Measurements from ENCODE around the gene ADARB2. TPM values are rescaled to one million over a fixed set of nuclear protein-coding genes. Genes with fewer than 3 reads are reported as not detected.

ADARB2 gene
- total RNA-seq, 1 experiment from 2014 or later, result not detected

DNA sequence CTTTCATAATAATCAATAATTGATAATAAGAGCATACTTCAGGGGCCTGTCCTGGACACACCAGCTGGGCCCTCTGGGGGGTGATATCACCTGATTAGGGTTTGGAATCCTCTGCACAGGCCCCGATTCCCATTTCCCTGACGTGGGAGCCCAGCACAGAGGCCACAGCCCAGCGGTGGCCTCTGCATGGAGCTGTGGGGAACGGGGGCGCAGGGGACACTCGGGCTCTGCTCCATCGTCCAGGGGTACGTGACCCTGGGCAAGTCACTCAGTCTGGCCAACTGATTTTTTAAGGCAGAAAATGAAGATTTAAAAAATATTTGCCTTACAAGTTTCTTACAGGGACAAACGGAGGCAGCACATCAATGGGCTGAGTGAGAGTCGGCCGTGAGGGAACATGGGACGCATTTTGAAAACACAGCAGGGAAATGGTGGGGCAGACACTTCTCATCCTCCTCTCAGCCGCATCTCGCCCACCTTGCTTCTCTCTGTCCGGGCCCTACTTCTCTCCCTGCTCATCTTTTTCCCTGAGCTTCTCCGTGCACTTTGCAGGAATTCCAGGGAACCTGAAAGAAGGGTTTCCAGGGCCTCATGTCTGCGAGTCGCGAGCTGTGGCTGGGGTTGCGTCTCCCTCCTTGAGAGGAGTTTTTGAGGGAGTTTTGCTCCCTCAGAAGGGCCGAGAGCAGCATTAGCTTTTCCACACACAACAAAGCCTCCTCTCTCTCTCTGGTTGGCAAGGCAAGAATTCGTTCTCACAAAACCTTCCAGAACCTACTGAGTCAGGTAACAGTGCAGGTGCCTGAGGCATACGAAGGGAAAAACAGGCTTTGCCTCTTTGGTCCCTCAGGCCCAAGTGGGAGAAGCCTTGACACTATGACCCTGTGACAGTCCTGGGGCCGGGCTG, 369.1 kb downstream of the ADARB2 start:
- Mint-ChIP-seq H3K4me3 (ENCODE audit: low read depth, unreplicated experiment) (no peak overlapping the region), H3K9me3 (ENCODE audit: low read depth, unreplicated experiment) (no peaks in the 10 kb centered on the region), H3K4me1 (ENCODE audit: low read depth, unreplicated experiment) (no peaks in the 10 kb centered on the region), H3K36me3 (ENCODE audit: insufficient read depth, unreplicated experiment) (no peaks in the 10 kb centered on the region), H3K27ac (ENCODE audit: unreplicated experiment) (no peak overlapping the region), H3K27me3 (ENCODE audit: unreplicated experiment) (peaks cover 61% of the 10 kb centered on the region)
- BruUV-seq (replicated peaks), result no TSS peak
- intact Hi-C loops (cut with micrococcal nuclease; ENCODE audit: unreplicated experiment), result no loop called here
- TF ChIP-seq, protein P1, sequence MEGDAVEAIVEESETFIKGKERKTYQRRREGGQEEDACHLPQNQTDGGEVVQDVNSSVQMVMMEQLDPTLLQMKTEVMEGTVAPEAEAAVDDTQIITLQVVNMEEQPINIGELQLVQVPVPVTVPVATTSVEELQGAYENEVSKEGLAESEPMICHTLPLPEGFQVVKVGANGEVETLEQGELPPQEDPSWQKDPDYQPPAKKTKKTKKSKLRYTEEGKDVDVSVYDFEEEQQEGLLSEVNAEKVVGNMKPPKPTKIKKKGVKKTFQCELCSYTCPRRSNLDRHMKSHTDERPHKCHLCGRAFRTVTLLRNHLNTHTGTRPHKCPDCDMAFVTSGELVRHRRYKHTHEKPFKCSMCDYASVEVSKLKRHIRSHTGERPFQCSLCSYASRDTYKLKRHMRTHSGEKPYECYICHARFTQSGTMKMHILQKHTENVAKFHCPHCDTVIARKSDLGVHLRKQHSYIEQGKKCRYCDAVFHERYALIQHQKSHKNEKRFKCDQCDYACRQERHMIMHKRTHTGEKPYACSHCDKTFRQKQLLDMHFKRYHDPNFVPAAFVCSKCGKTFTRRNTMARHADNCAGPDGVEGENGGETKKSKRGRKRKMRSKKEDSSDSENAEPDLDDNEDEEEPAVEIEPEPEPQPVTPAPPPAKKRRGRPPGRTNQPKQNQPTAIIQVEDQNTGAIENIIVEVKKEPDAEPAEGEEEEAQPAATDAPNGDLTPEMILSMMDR (IDR thresholded peaks at IDR 0.05; ENCODE audit: unreplicated experiment), result no peak
- CTCF ChIA-PET, result interaction anchor here (0.5 to 1.2 kb wide), 3 partner anchors 258 to 1485 kb away, joined by 3 to 5 read pairs (median 3); no protein-coding TSS in a partner anchor
- no peak for DNase-seq

DNA sequence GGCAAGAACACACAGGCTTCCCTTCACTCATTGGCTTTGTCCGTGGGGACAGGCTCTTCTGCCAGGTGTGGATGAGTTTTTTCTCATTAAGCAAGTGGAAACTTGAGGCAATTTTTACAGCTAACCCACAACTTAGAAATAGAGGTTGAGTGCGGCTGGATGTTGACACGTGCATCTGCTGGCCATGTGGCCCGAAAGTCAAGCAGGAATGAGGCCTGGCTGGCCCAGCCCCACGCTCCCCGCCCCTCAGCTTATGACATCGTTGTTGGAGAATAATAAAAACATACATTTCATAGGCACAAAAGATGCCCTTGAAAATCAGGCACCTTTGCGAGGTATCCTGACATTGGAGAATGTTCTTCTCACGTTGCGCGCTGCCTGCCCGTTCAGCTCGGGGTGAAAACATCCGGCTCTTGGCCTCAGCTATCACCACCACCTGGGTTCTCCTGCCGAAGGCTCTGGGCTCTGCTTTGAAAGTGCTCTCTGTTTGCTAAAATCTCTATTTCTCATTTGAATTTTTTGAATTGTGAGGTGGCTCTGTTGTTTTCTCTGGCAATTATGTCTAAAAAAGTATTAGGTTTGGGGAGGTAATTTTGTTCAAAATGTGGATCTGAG, 370.4 kb downstream of the ADARB2 start:
- no TSS peak for BruUV-seq (replicated peaks)

GRCh38 chr10:1366322-1366691, 371.0 kb downstream of the ADARB2 start:
- Mint-ChIP-seq H3K4me3 (ENCODE audit: low read depth, unreplicated experiment) (no peak overlapping the region), H3K27me3 (ENCODE audit: unreplicated experiment) (peaks cover 47% of the 10 kb centered on the region), H3K9me3 (ENCODE audit: low read depth, unreplicated experiment) (no peaks in the 10 kb centered on the region), H3K27ac (ENCODE audit: unreplicated experiment) (no peak overlapping the region), H3K36me3 (ENCODE audit: insufficient read depth, unreplicated experiment) (no peaks in the 10 kb centered on the region), H3K4me1 (ENCODE audit: low read depth, unreplicated experiment) (no peaks in the 10 kb centered on the region)
- CTCF ChIA-PET, result no interaction called here
- TF ChIP-seq, protein P1 (IDR thresholded peaks at IDR 0.05; ENCODE audit: unreplicated experiment), result no peak
- intact Hi-C loops (cut with micrococcal nuclease; ENCODE audit: unreplicated experiment), result no loop called here
- no TSS peak for BruUV-seq (replicated peaks)
- DNase-seq, result no peak

More for the DNA sequence above, 370.4 kb downstream of the ADARB2 start:
- Mint-ChIP-seq H3K27me3 (ENCODE audit: unreplicated experiment) (peaks cover 53% of the 10 kb centered on the region), H3K27ac (ENCODE audit: unreplicated experiment) (no peak overlapping the region), H3K4me1 (ENCODE audit: low read depth, unreplicated experiment) (no peaks in the 10 kb centered on the region), H3K9me3 (ENCODE audit: low read depth, unreplicated experiment) (no peaks in the 10 kb centered on the region), H3K4me3 (ENCODE audit: low read depth, unreplicated experiment) (no peak overlapping the region), H3K36me3 (ENCODE audit: insufficient read depth, unreplicated experiment) (no peaks in the 10 kb centered on the region)
- no peak for DNase-seq
- TF ChIP-seq, protein P1 (IDR thresholded peaks at IDR 0.05; ENCODE audit: unreplicated experiment), result no peak
- CTCF ChIA-PET, result no interaction called here
- intact Hi-C loops (cut with micrococcal nuclease; ENCODE audit: unreplicated experiment), result no loop called here

GRCh38 chr10:1365540-1366321, 371.6 kb downstream of the ADARB2 start:
- Mint-ChIP-seq H3K27ac (ENCODE audit: unreplicated experiment) (no peak overlapping the region), H3K4me1 (ENCODE audit: low read depth, unreplicated experiment) (no peaks in the 10 kb centered on the region), H3K4me3 (ENCODE audit: low read depth, unreplicated experiment) (no peak overlapping the region), H3K36me3 (ENCODE audit: insufficient read depth, unreplicated experiment) (no peaks in the 10 kb centered on the region), H3K9me3 (ENCODE audit: low read depth, unreplicated experiment) (no peaks in the 10 kb centered on the region), H3K27me3 (ENCODE audit: unreplicated experiment) (peaks cover 41% of the 10 kb centered on the region)
- no peak for DNase-seq
- CTCF ChIA-PET, result no interaction called here
- no TSS peak for BruUV-seq (replicated peaks)
- intact Hi-C loops (cut with micrococcal nuclease; ENCODE audit: unreplicated experiment), result no loop called here
- TF ChIP-seq, protein P1 (IDR thresholded peaks at IDR 0.05; ENCODE audit: unreplicated experiment), result no peak

Data from Calu3 (cell line).